ENCODE measurements around the gene MAGEA4. TPM values are rescaled to one million over a fixed set of nuclear protein-coding genes. Genes with fewer than 3 reads are reported as not detected.

The MAGEA4 gene
- total and polyA plus RNA-seq, 2 donors (not counting 3 experiments of a cell fraction or from before 2014, with no cell fraction given): not detected

DNA sequence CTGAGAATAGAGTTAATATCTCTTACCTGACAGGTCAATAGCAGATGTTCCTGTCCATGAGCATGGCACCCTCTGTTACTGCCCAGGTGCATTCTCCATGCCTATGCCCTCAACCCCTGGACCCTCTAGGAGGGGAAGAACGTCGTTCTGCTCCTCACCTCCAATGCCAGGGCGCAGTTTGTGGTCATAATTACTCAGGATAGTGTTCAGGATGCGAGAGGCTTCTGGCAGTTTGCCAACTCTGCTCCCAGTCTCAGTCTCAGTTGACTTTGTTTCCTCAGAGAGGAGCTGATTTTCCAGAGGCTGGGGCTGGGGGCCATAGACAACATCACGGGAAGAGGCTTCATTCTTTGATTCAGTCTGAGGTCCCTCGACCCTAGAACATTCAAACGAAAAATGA lies 57.3 kb downstream of the MAGEA4 start:
- TF ChIP-seq POLR2AphosphoS5 (IDR thresholded peaks at IDR 0.05; ENCODE audit: insufficient read depth, low read depth, low read length) (no peak), MAX (IDR thresholded peaks at IDR 0.05; ENCODE audit: insufficient read depth, insufficient read length) (no peak), GATA2 (IDR thresholded peaks at IDR 0.05; ENCODE audit: insufficient read depth, insufficient read length, low read depth, low read length) (no peak), JUN (IDR thresholded peaks at IDR 0.05; ENCODE audit: borderline replicate concordance, insufficient read depth, insufficient read length, low read depth) (no peak), MYC (IDR thresholded peaks at IDR 0.05; ENCODE audit: low read depth, low read length) (no peak), FOS (IDR thresholded peaks at IDR 0.05; ENCODE audit: borderline replicate concordance, insufficient read depth, low read length) (no peak), EZH2 (IDR thresholded peaks at IDR 0.05; ENCODE audit: borderline replicate concordance, low read depth, low read length, severe bottlenecking) (no peak), POLR2A (IDR thresholded peaks at IDR 0.05; ENCODE audit: low read depth, low read length) (no peak)
- TF ChIP-seq, protein P1, sequence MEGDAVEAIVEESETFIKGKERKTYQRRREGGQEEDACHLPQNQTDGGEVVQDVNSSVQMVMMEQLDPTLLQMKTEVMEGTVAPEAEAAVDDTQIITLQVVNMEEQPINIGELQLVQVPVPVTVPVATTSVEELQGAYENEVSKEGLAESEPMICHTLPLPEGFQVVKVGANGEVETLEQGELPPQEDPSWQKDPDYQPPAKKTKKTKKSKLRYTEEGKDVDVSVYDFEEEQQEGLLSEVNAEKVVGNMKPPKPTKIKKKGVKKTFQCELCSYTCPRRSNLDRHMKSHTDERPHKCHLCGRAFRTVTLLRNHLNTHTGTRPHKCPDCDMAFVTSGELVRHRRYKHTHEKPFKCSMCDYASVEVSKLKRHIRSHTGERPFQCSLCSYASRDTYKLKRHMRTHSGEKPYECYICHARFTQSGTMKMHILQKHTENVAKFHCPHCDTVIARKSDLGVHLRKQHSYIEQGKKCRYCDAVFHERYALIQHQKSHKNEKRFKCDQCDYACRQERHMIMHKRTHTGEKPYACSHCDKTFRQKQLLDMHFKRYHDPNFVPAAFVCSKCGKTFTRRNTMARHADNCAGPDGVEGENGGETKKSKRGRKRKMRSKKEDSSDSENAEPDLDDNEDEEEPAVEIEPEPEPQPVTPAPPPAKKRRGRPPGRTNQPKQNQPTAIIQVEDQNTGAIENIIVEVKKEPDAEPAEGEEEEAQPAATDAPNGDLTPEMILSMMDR (IDR thresholded peaks at IDR 0.05; ENCODE audit: extremely low read depth in 1 of 2, insufficient read depth in 1 of 2, low read depth in 1 of 2, low read length in 2 of 2): no peak
- Histone ChIP-seq H3K9ac (replicated peaks; ENCODE audit: extremely low read depth, insufficient read depth, low read length) (no peak overlapping the region), H3K4me2 (ENCODE audit: insufficient read depth, low read length) (no peak overlapping the region), H3K4me3 (replicated peaks in 1 of 3; ENCODE audit: insufficient read depth in 1 of 3, low read depth in 1 of 3, low read length in 3 of 3) (no peak overlapping the region), H3K27me3 (ENCODE audit: control insufficient read depth in 2 of 2, insufficient read depth in 2 of 2, low read length in 2 of 2) (no peaks in the 10 kb centered on the region), H3K36me3 (ENCODE audit: control insufficient read depth in 2 of 2, extremely low read depth in 1 of 2, insufficient read depth in 2 of 2, low read length in 2 of 2) (peaks cover 5 to 9% of the 10 kb centered on the region in 2 experiments), H3K27ac (ENCODE audit: insufficient read depth, low read depth, low read length) (no peak overlapping the region), H3K9me3 (replicated peaks; ENCODE audit: control insufficient read depth, insufficient read depth, low read length) (no peaks in the 10 kb centered on the region), H3K9me1 (replicated peaks; ENCODE audit: control insufficient read depth, extremely low read depth, insufficient read depth, low read length) (no peaks in the 10 kb centered on the region), H4K20me1 (replicated peaks; ENCODE audit: control insufficient read depth, extremely low read depth, insufficient read depth, low read length) (no peaks in the 10 kb centered on the region), H2AFZ (ENCODE audit: low read depth, low read length) (no peak overlapping the region), H3K4me1 (ENCODE audit: control insufficient read depth, extremely low read depth, insufficient read depth, low read length) (peaks cover 19% of the 10 kb centered on the region), H3K79me2 (ENCODE audit: control insufficient read depth, insufficient read depth, low read length) (peaks cover 32% of the 10 kb centered on the region)
- FAIRE-seq: no peak
- intact Hi-C loops (cut with micrococcal nuclease) (no loop called here), dilution Hi-C loops (cut with MboI; ENCODE audit: extremely low pct_ligation_motif_present, low sequenced_read_pairs) (no loop called here)
- no peak for DNase-seq (ENCODE audit: low read depth, low spot score)
- ChIA-PET CTCF (no interaction called here), POLR2A (no interaction called here)
- no TSS peak for BruUV-seq (replicated peaks)
